HuH-7.5 (cell line): ENCODE data around the gene ZNF169.
"Not testable (repeated sequence)": the region's sequence is repeated elsewhere in the genome, so short reads cannot be mapped to it uniquely, and the experiment has no call there.

Experiments
- DNase-seq: peaks from one replicate; pipeline ENCODE4 v3.0.0; 2011; ENCODE audit warnings: low spot score

The ZNF169 gene

GRCh38 chr9:94259077-94259862 is at the start of gene ZNF169:
TSS of gene ZNF169 (plus strand) at chr9:94259298. CDS start at chr9:94278813, 19,515 bp downstream.
- peak; percentile 86 for DNase-seq

GRCh38 chr9:94210616-94211603 is 48.2 kb upstream of the ZNF169 start:
- no peak for DNase-seq

- no peak for DNase-seq
Measured at GRCh38 chr9:94212091-94212490, 47.0 kb upstream of the ZNF169 start.

DNA sequence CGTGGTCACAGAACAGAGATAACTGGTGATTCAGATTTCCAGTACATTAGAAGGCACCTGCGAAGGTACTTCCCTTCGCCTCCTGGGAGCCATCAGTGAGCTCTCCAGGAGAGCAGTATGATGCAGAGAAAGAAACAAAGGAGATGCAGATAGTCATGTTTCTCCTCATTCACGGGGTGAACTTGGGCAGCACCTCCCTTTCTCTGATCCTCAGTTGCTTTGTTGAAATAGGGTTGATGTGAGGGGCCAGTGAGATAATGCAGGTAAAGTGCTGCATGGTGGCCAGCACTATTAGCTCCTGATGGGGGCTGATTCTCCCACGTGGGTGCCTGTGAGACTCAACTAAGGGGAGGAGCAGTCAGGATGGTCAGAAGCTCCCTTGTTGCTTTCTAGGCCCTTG is 46.6 kb upstream of the ZNF169 start:
- DNase-seq: no peak

GRCh38 chr9:94213511-94214124 is 45.5 kb upstream of the ZNF169 start:
- peak; percentile 65 for DNase-seq

DNA sequence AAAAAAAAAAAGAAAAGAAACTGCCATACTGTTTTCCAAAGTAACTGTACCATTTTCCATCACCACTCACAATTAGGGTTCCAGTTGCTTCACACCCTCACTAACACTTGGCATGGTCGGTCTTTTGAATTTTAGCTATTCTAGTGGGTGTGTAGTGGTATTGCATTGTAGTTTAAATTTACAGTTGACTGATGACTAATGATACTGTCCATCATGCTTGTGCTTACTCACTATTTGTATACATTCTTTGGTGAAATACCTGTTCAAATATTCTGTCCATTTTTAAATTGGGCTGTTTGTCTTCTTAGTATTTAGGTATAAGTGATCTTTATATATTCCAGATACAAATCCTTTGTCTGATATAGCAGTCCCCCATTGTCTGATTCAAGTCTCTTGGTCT is 36.2 kb upstream of the ZNF169 start:
- no peak for DNase-seq

DNA sequence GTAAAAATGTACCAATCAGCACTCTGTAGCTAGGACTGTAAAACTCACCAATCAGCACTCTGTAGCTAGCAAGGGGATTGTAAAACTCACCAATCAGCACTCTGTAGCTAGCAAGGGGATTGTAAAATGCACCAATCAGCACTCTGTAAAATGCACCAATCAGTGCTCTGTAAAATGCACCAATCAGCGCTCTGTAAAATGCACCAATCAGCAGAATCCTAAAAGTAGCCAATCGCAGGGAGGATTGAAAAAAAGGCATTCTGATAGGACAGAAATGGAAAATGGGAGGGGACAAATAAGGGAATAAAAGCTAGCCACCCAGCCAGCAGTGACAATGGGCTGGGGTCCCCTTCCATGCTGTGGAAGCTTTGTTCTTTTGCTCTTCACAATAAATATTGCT is 33.7 kb upstream of the ZNF169 start:
- DNase-seq: not testable (repeated sequence)

DNA sequence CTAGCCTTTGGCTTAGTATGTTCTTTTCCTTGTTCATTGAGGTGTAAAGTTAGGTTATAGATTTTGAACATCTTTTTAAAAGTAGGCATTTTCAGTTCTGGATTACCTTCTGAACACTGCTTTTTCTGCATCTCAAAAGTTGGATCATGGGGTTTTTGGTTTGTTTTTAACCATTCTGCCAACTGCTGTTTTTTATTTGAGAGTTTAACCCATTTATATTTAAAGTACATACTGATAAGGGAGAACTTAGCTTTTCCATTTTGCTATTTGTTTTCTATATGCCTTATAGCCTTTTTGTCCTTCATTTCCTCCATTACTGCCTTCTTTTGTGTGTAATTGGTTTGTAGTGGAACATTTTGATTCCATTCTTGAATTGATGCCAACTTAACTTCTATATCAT is 30.5 kb upstream of the ZNF169 start:
- DNase-seq: no peak

DNA sequence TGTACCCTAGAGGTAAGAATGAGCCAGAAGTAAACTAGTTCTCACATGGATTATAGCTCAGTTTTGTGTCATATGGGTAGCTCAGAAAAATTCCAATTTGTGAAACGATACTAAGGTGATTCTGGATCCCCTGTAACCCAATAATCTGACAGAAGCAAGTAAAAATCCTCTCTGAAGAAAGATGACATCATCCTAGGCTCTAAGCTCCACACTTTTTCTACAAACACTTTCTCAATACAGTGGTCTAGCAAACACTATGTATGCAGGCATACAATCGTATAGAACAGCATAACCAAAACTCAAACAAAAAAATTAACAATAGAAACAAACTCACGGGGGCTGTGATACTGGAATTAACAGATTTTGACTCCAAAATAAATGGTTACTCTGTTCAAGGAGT is 26.7 kb upstream of the ZNF169 start:
- DNase-seq: no peak

- DNase-seq: not testable (repeated sequence)
Measured at GRCh38 chr9:94241098-94241497, 18.0 kb upstream of the ZNF169 start.

- DNase-seq: no peak
Measured at GRCh38 chr9:94245651-94246050, 13.4 kb upstream of the ZNF169 start.

GRCh38 chr9:94250456-94250855 is 8.6 kb upstream of the ZNF169 start:
- no peak for DNase-seq

- no peak for DNase-seq
Measured at GRCh38 chr9:94256007-94256406, 3.1 kb upstream of the ZNF169 start.

GRCh38 chr9:94265626-94266402 is 6.7 kb downstream of the ZNF169 start:
- DNase-seq: not testable (repeated sequence)

DNA sequence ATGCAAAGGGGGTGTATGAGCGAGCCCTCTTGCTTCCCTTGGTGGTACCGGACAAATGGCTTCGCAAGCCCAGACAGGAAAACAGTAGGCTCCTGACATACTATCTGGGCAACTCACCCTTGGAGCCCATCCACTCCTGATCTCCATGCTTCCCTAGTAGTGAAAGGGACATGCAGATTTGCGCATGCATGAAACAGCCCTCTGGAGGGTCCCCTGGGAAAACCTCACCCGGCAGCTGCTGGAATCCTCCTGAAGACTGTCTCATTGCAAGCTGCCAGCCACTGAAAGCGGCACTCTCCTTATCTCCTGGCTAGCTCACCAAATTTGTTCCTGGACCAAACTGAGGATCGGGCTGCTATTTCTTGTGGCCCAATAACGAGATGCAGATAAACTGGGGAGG is 10.2 kb downstream of the ZNF169 start:
- DNase-seq: no peak

- no peak for DNase-seq
Measured at GRCh38 chr9:94270009-94270408, 10.9 kb downstream of the ZNF169 start.

GRCh38 chr9:94277029-94277428 is 17.9 kb downstream of the ZNF169 start:
- DNase-seq: not testable (repeated sequence)

GRCh38 chr9:94277885-94278536 is 18.9 kb downstream of the ZNF169 start:
- no peak for DNase-seq

DNA sequence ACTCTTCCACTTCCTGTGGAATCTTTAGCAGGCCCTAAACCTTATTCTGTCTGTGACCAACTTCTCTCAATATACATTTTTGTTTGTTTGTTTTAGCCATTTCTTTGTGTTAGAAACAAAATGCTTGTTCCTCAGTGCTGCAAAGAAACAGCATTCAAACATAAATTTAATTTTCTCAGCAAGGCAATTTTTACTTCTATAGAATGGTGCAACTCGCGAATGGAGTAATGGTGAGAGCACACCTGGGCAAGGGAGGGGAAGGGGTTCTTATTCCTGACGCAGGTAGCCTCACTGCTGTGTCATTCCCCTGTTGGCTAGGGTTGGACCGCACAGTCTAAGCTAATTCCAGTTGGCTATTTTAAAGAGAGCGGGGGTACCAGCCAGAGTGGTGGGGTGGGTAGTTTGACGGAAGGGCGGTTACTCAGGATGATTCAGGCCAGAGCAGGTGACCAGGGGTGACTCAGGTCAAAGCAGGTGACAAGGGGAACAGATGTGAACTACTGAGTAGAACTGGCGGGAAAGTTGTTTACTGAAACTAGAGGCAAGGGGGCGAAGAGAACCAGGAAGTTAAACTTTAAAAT is 21.4 kb downstream of the ZNF169 start:
- no peak for DNase-seq

- DNase-seq: no peak
Measured at GRCh38 chr9:94281101-94281500, 22.0 kb downstream of the ZNF169 start.

DNA sequence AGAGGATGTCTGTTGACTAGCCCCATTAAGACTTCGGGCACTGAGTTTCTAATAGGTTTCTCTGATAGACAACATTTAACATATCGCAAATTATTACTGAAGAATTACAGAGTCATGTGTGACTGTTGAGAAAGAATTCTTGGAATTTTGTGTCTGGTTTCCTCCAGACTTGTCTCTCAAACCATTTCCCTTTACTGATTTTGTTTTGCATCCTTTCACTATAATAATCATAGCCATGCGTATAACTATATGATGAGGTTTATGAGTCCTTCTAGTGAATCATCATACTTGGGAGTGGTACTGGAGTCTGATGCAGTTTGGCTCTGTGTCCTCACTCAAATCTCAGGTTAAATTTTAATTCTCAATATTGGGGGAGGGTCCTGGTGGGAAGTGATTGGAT is 27.0 kb downstream of the ZNF169 start:
- no peak for DNase-seq
